ENCODE results near the gene ALLC. TPM values are rescaled to one million over a fixed set of nuclear protein-coding genes. Genes with fewer than 3 reads are reported as not detected.

ALLC gene
- total RNA-seq, 2 experiments from 2014 or later = not detected

- no peak for DNase-seq
- Mint-ChIP-seq H3K36me3 (ENCODE audit: low read depth) (no peaks in the 10 kb centered on the region), H3K27ac (no peak overlapping the region), H3K9me3 (ENCODE audit: insufficient read depth) (no peaks in the 10 kb centered on the region), H3K4me3 (no peak overlapping the region), H3K27me3 (ENCODE audit: low read depth) (no peaks in the 10 kb centered on the region), H3K4me1 (ENCODE audit: low read depth) (no peaks in the 10 kb centered on the region)
- CTCF ChIA-PET = no interaction called here
- no peak for ATAC-seq
- POLR2A ChIA-PET = no interaction called here
Measured at GRCh38 chr2:3747032-3747654, 89.1 kb downstream of the ALLC start.

DNA sequence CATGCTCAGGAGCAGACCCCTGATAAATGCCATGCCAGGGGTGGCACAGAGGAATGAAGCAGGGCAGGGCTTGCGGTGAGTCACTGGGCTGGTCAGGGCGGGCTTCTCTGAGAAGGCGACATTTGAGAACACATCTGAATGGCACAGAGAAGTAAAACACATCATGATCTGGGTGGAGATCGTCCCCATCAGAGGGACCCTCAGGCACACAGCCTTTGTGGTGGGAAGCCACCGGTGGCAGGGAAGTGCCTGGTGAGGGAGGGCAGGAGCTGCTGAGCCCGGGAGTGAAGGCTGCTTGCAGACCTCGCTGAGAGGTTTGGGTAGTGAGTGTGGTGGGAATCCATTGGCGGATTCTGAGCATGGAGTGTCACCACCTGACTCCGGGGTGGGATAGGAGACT lies 89.8 kb downstream of the ALLC start:
- ATAC-seq (no peak), DNase-seq (no peak)
- Mint-ChIP-seq H3K36me3 (ENCODE audit: low read depth) (no peaks in the 10 kb centered on the region), H3K4me1 (ENCODE audit: low read depth) (no peaks in the 10 kb centered on the region), H3K27me3 (ENCODE audit: low read depth) (no peaks in the 10 kb centered on the region), H3K9me3 (ENCODE audit: insufficient read depth) (no peaks in the 10 kb centered on the region), H3K4me3 (no peak overlapping the region), H3K27ac (no peak overlapping the region)
- ChIA-PET CTCF (no interaction called here), POLR2A (no interaction called here)

DNA sequence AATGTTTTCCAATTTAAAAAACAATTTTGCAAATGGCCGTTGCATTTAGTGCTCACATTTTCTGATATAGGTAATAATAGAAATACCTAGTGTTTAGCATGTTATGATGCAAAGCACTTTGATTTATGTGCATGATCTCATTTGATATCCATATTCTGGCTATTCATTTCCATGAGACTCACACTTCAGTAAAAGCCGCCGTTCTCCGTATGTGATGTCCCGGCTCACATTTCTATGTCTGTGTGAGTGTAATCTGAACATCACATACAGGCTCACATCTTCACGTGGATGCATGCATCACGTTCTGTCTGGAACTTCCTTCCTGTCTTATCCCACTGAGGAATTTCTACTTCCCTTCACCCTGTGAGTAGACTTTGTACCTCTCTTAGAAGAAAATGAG lies 91.2 kb downstream of the ALLC start:
- ChIA-PET POLR2A (no interaction called here), CTCF (interaction anchor here (1.0 kb wide), 1 partner anchor 31 kb away, joined by 3 read pairs; no protein-coding TSS in a partner anchor)
- Mint-ChIP-seq H3K36me3 (ENCODE audit: low read depth) (no peaks in the 10 kb centered on the region), H3K4me3 (no peak overlapping the region), H3K9me3 (ENCODE audit: insufficient read depth) (no peaks in the 10 kb centered on the region), H3K4me1 (ENCODE audit: low read depth) (no peaks in the 10 kb centered on the region), H3K27ac (no peak overlapping the region), H3K27me3 (ENCODE audit: low read depth) (no peaks in the 10 kb centered on the region)
- DNase-seq (no peak), ATAC-seq (no peak)

DNA sequence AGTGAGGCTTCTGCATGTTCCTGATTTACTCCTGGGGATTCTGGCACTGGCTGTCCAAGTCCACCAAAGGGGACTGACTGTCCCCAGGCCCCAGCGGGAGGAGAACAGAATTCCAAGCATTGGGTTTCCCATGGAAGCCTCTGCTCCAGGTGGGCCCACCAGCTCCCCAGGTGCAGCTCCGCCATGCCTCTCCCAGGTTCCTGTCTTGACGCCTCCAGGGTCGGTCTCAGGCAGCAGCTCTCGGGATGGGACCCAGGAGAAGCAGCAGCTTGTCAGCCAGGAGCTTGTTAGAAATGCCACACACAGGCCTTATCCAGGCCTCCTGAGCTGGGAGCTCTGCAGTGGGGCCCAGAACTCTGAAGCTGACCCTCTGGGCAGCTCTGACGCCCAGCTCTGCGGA lies 93.3 kb downstream of the ALLC start:
- no peak overlapping the region for H3K27ac Mint-ChIP-seq
- ChIA-PET CTCF (no interaction called here), POLR2A (no interaction called here)
- no peak for DNase-seq
- no peak for ATAC-seq
- H3K4me3 Mint-ChIP-seq = no peak overlapping the region
- no peaks in the 10 kb centered on the region for H3K27me3 Mint-ChIP-seq (ENCODE audit: low read depth)
- H3K9me3 Mint-ChIP-seq (ENCODE audit: insufficient read depth) = no peaks in the 10 kb centered on the region
- H3K4me1 Mint-ChIP-seq (ENCODE audit: low read depth) = no peaks in the 10 kb centered on the region
- H3K36me3 Mint-ChIP-seq (ENCODE audit: low read depth) = no peaks in the 10 kb centered on the region

GRCh38 chr2:3751806-3752205 lies 93.8 kb downstream of the ALLC start:
- Mint-ChIP-seq H3K27me3 (ENCODE audit: low read depth) (no peaks in the 10 kb centered on the region), H3K4me1 (ENCODE audit: low read depth) (no peaks in the 10 kb centered on the region), H3K36me3 (ENCODE audit: low read depth) (no peaks in the 10 kb centered on the region), H3K9me3 (ENCODE audit: insufficient read depth) (no peaks in the 10 kb centered on the region), H3K27ac (no peak overlapping the region), H3K4me3 (no peak overlapping the region)
- DNase-seq = no peak
- ChIA-PET CTCF (no interaction called here), POLR2A (no interaction called here)
- no peak for ATAC-seq

Other genes starting within 250 kb of the ALLC start
- 10 to 100 TPM; 17.5 to 19.8 TPM for gene ADI1, start 138.7 kb upstream of the ALLC start, total RNA-seq
- gene RNASEH1, start 99.9 kb upstream of the ALLC start, total RNA-seq = 10 to 100 TPM; 27.1 to 28.9 TPM
- 1,000 to 10,000 TPM; 1,229 to 1,232 TPM for gene RPS7, start 82.9 kb upstream of the ALLC start, total RNA-seq
- not detected for gene COLEC11, start 63.1 kb upstream of the ALLC start, total RNA-seq
- gene DCDC2C, start 45.4 kb downstream of the ALLC start, total RNA-seq = not detected

Measured in activated CD8-positive, alpha-beta T cell treated with anti-CD3 and anti-CD28 coated beads, Interleukin-2, amount 10 ng/mL, durations not matched to agents 7 days and 5 days (primary cell).